T-cell (primary cell): Measurements from ENCODE around the gene RAB4A. TPM values are rescaled to one million over a fixed set of nuclear protein-coding genes. Genes with fewer than 3 reads are reported as not detected.

Experiments used
- ATAC-seq, 4 experiments: fragments of 200-7000 bp in 3 of 4; fragments of 150-1000 bp in 1 of 4; cut with Tn5 transposase; replicated peaks in 1 of 4; 1 replicate in 3 of 4; 2 replicates in 1 of 4; pipeline ENCODE4 v1.10.0; 2021; ENCODE audit warnings: moderate library complexity in 3 of 4, mild to moderate bottlenecking in 2 of 4, moderate number of reproducible peaks in 1 of 4
- CTCF ChIA-PET, 2 donors: fragments of 300-600 bp; sonication (Branson Sonifier 250); formaldehyde crosslinking; loops; one replicate each; lab custom pipeline; 2022; ENCODE audit warnings: antibody characterized with exemption in 2 of 2; lab: Charles Lee
- POLR2A ChIA-PET, 2 donors: fragments of 300-600 bp; sonication (Branson Sonifier 250); formaldehyde crosslinking; loops; one replicate each; lab custom pipeline; 2022; ENCODE audit warnings: antibody characterized with exemption in 2 of 2; lab: Charles Lee
- DNase-seq, 35 experiments: peaks; one replicate each; pipeline versions ENCODE4 v3.0.0 to v3.0.0-alpha.2; 2013 to 2023
- H3K27ac ChIP-seq: one replicate; pipeline ENCODE4 v1.5.1; 2013; ENCODE audit warnings: low read length
- H3K27me3 ChIP-seq, 2 experiments: replicated peaks in 1 of 2; 1 replicate in 1 of 2; 2 replicates in 1 of 2; pipeline versions ENCODE4 v1.6.1 to v1.7.0; 2013; ENCODE audit warnings: low read length in 1 of 2, mixed read lengths in 1 of 2; ENCODE audit not compliant: control insufficient read depth in 2 of 2, insufficient read depth in 2 of 2; ENCODE audit errors: extremely low read depth in 1 of 2
- H3K36me3 ChIP-seq, 2 donors: 1 replicate in 1 of 2; 2 replicates in 1 of 2; pipeline versions ENCODE4 v1.6.1 to v1.7.0; 2013; ENCODE audit warnings: low read length in 1 of 2; ENCODE audit not compliant: control insufficient read depth in 2 of 2, insufficient read depth in 1 of 2; ENCODE audit errors: extremely low read depth in 1 of 2
- H3K4me1 ChIP-seq, 2 experiments: 1 replicate in 1 of 2; 2 replicates in 1 of 2; pipeline versions ENCODE4 v1.6.1 to v1.7.0; 2013; ENCODE audit warnings: low read length in 2 of 2, mixed read lengths in 1 of 2; ENCODE audit not compliant: insufficient read depth in 2 of 2, control insufficient read depth in 1 of 2; ENCODE audit errors: extremely low read depth in 1 of 2
- H3K4me3 ChIP-seq, 2 donors: 1 replicate in 1 of 2; 2 replicates in 1 of 2; pipeline versions ENCODE4 v1.5.1 to v1.7.0; 2013; ENCODE audit warnings: mild to moderate bottlenecking in 2 of 2, low read length in 1 of 2, moderate library complexity in 1 of 2; ENCODE audit not compliant: control insufficient read depth in 1 of 2; ENCODE audit errors: extremely low read depth in 1 of 2
- H3K9me3 ChIP-seq: 2 replicates; pipeline ENCODE4 v1.7.0; 2013
- H3K27ac Mint-ChIP-seq, 2 donors: one replicate each; pipeline ENCODE4 v1.8.0; 2020 to 2021; ENCODE audit warnings: mild to moderate bottlenecking in 2 of 2, mixed read lengths in 2 of 2
- H3K27me3 Mint-ChIP-seq, 2 donors: one replicate each; pipeline ENCODE4 v1.8.0; 2021 to 2022; ENCODE audit warnings: mixed read lengths in 2 of 2
- H3K36me3 Mint-ChIP-seq: one replicate; pipeline ENCODE4 v1.8.0; 2021; ENCODE audit warnings: mixed read lengths
- H3K4me1 Mint-ChIP-seq, 3 donors: one replicate each; pipeline ENCODE4 v1.8.0; 2020 to 2022; ENCODE audit warnings: mixed read lengths in 3 of 3, mild to moderate bottlenecking in 1 of 3
- H3K4me3 Mint-ChIP-seq, 3 donors: one replicate each; pipeline ENCODE4 v1.8.0; 2020 to 2022; ENCODE audit warnings: mild to moderate bottlenecking in 3 of 3, mixed read lengths in 3 of 3, moderate library complexity in 3 of 3
- H3K9me3 Mint-ChIP-seq, 3 donors: one replicate each; pipeline ENCODE4 v1.8.0; 2020 to 2022; ENCODE audit warnings: mixed read lengths in 3 of 3
- WGBS: methylation state at CpG from one replicate; pipeline ENCODE4 v1.1.5; 2013; ENCODE audit warnings: missing lambda C conversion rate; ENCODE audit not compliant: insufficient coverage; 5-methylcytosine and 5-hydroxymethylcytosine counted together
- total RNA-seq, 35 experiments: library from RNA in 6 of 35; stranded (reverse) in 6 of 35; fragments of 120-200 nt in 1 of 35; gene quantifications; one replicate each; pipeline versions ENCODE4 v1.2.1 to v1.2.4 and lab custom pipeline; 2013 to 2026

RAB4A gene
- total RNA-seq, 5 donors from 2014 or later (not counting 1 experiment from before 2014, with no cell fraction given) = 25.4 to 52.1 (median 44.6) TPM

GRCh38 chr1:229318056-229318455, 47.1 kb downstream of the RAB4A start:
- Histone ChIP-seq H3K4me3 (no peak overlapping the region), H3K36me3 (peaks cover 0 to under 1% of the 10 kb centered on the region in 2 donors), H3K27me3 (no peaks in the 10 kb centered on the region), H3K9me3 (no peaks in the 10 kb centered on the region), H3K4me1 (no peaks in the 10 kb centered on the region), H3K27ac (no peak overlapping the region)
- Mint-ChIP-seq H3K4me3 (no peak overlapping the region), H3K4me1 (no peaks in the 10 kb centered on the region), H3K27me3 (no peaks in the 10 kb centered on the region), H3K27ac (no peak overlapping the region), H3K36me3 (peaks cover 25% of the 10 kb centered on the region), H3K9me3 (no peaks in the 10 kb centered on the region)
- WGBS = 100% methylated on average over 1 of the region's 4 CpGs
- DNase-seq (no peak), ATAC-seq (no peak)
- ChIA-PET CTCF (no interaction called here), POLR2A (no interaction called here)

GRCh38 chr1:229319487-229319886, 48.6 kb downstream of the RAB4A start:
- CTCF ChIA-PET = no interaction called here

GRCh38 chr1:229323201-229323600, 52.3 kb downstream of the RAB4A start:
- no peaks in the 10 kb centered on the region for H3K27me3 ChIP-seq
- Mint-ChIP-seq H3K27me3 (no peaks in the 10 kb centered on the region), H3K9me3 (no peaks in the 10 kb centered on the region), H3K36me3 (peaks cover 40% of the 10 kb centered on the region), H3K4me1 (peaks cover 0 to 34% (median 31%) of the 10 kb centered on the region in 3 donors), H3K27ac (no peak overlapping the region), H3K4me3 (no peak overlapping the region)
- no peak overlapping the region for H3K4me3 ChIP-seq
- ATAC-seq (no peak), DNase-seq (no peak)
- CTCF ChIA-PET = no interaction called here
- peaks cover 0 to 24% of the 10 kb centered on the region in 2 donors for H3K36me3 ChIP-seq
- no peaks in the 10 kb centered on the region for H3K9me3 ChIP-seq
- 90% methylated on average over 2 of the region's 7 CpGs for WGBS
- POLR2A ChIA-PET = no interaction called here
- H3K4me1 ChIP-seq = peaks cover 0 to 4% of the 10 kb centered on the region in 2 experiments
- no peak overlapping the region for H3K27ac ChIP-seq

More at GRCh38 chr1:229319487-229319886, 48.6 kb downstream of the RAB4A start:
- H3K4me3 ChIP-seq = no peak overlapping the region
- H3K27ac ChIP-seq = no peak overlapping the region
- ATAC-seq = no peak
- DNase-seq = no peak
- H3K27me3 ChIP-seq = no peaks in the 10 kb centered on the region
- POLR2A ChIA-PET = no interaction called here
- Mint-ChIP-seq H3K36me3 (peaks cover 29% of the 10 kb centered on the region), H3K9me3 (no peaks in the 10 kb centered on the region), H3K27ac (no peak overlapping the region), H3K27me3 (no peaks in the 10 kb centered on the region), H3K4me1 (peaks cover 0 to 7% (median 4%) of the 10 kb centered on the region in 3 donors), H3K4me3 (no peak overlapping the region)
- no peaks in the 10 kb centered on the region for H3K9me3 ChIP-seq
- 100% methylated on average over 2 of the region's 7 CpGs for WGBS
- peaks cover 0 to 9% of the 10 kb centered on the region in 2 donors for H3K36me3 ChIP-seq
- H3K4me1 ChIP-seq = no peaks in the 10 kb centered on the region

GRCh38 chr1:229323885-229324553, 53.1 kb downstream of the RAB4A start:
- CTCF ChIA-PET = no interaction called here
- Mint-ChIP-seq H3K36me3 (peaks cover 43% of the 10 kb centered on the region), H3K4me3 (no peak overlapping the region), H3K9me3 (no peaks in the 10 kb centered on the region), H3K27me3 (no peaks in the 10 kb centered on the region), H3K4me1 (peaks cover 5 to 39% (median 31%) of the 10 kb centered on the region in 3 donors), H3K27ac (peak overlapping the region in 1 of 2 donors; percentile 52)
- Histone ChIP-seq H3K36me3 (peaks cover 0 to 24% of the 10 kb centered on the region in 2 donors), H3K4me3 (no peak overlapping the region), H3K27me3 (no peaks in the 10 kb centered on the region), H3K4me1 (peaks cover 0 to 4% of the 10 kb centered on the region in 2 experiments), H3K9me3 (no peaks in the 10 kb centered on the region), H3K27ac (no peak overlapping the region)
- DNase-seq = no peak
- no CpG with 5 or more reads among the region's 2 CpGs for WGBS
- POLR2A ChIA-PET = no interaction called here
- ATAC-seq = no peak

GRCh38 chr1:229325401-229325800, 54.5 kb downstream of the RAB4A start:
- H3K36me3 ChIP-seq = peaks cover 0 to 24% of the 10 kb centered on the region in 2 donors
- ATAC-seq (no peak), DNase-seq (no peak)
- no CpG with 5 or more reads among the region's 2 CpGs for WGBS
- no peaks in the 10 kb centered on the region for H3K9me3 ChIP-seq
- Mint-ChIP-seq H3K36me3 (peaks cover 38% of the 10 kb centered on the region), H3K4me1 (peaks cover 9 to 39% (median 31%) of the 10 kb centered on the region in 3 donors), H3K27me3 (no peaks in the 10 kb centered on the region), H3K27ac (peak overlapping the region; percentile 93 to 97), H3K9me3 (no peaks in the 10 kb centered on the region), H3K4me3 (peak overlapping the region in 2 of 3 donors; percentile 40 to 61)
- H3K4me1 ChIP-seq = peaks cover 0 to 4% of the 10 kb centered on the region in 2 experiments
- ChIA-PET POLR2A (interaction anchor here (0.6 to 0.7 kb wide), 2 partner anchors 13 to 181 kb away, joined by 3 to 7 read pairs; no protein-coding TSS in a partner anchor), CTCF (interaction anchor here in 1 of 2 donors (0.7 to 1.2 kb wide), 2 partner anchors 22 to 199 kb away, joined by 3 read pairs; no protein-coding TSS in a partner anchor)
- H3K27me3 ChIP-seq = no peaks in the 10 kb centered on the region
- peak overlapping the region; percentile 26 for H3K27ac ChIP-seq
- H3K4me3 ChIP-seq = no peak overlapping the region

GRCh38 chr1:229325853-229326487, 55.1 kb downstream of the RAB4A start:
- peaks cover 9 to 39% (median 31%) of the 10 kb centered on the region in 3 donors for H3K4me1 Mint-ChIP-seq
- no peaks in the 10 kb centered on the region for H3K9me3 Mint-ChIP-seq
- peaks cover 38% of the 10 kb centered on the region for H3K36me3 Mint-ChIP-seq
- H3K27ac Mint-ChIP-seq = peak overlapping the region; percentile 93 to 97
- DNase-seq (no peak), ATAC-seq (peak in 3 of 4 experiments; percentile 23 to 48 (median 28))
- 86% methylated on average over 6 of the region's 10 CpGs for WGBS
- H3K27me3 Mint-ChIP-seq = no peaks in the 10 kb centered on the region
- peak overlapping the region in 2 of 3 donors; percentile 41 to 61 for H3K4me3 Mint-ChIP-seq
- Histone ChIP-seq H3K4me3 (no peak overlapping the region), H3K27ac (peak overlapping the region; percentile 26), H3K9me3 (no peaks in the 10 kb centered on the region), H3K4me1 (peaks cover 0 to 4% of the 10 kb centered on the region in 2 experiments), H3K36me3 (peaks cover 0 to 24% of the 10 kb centered on the region in 2 donors), H3K27me3 (no peaks in the 10 kb centered on the region)
- ChIA-PET POLR2A (interaction anchor here (0.6 to 0.7 kb wide), 2 partner anchors 13 to 181 kb away, joined by 3 to 7 read pairs; no protein-coding TSS in a partner anchor), CTCF (interaction anchor here in 1 of 2 donors (0.7 to 1.2 kb wide), 2 partner anchors 22 to 200 kb away, joined by 3 read pairs; no protein-coding TSS in a partner anchor)
